ENCODE results near the gene ANKRD40CL. TPM values are rescaled to one million over a fixed set of nuclear protein-coding genes. Genes with fewer than 3 reads are reported as not detected.

The ANKRD40CL gene
- total RNA-seq, 1 donor from 2014 or later, result 0.42 TPM

GRCh38 chr17:50787106-50787505 lies 19.8 kb upstream of the ANKRD40CL start:
- H3K36me3 Mint-ChIP-seq (ENCODE audit: low read depth), result no peaks in the 10 kb centered on the region
- TF ChIP-seq CTCF (IDR thresholded peaks at IDR 0.05), result no peak
- intact Hi-C loops (cut with micrococcal nuclease), result no loop called here
- ATAC-seq (ENCODE audit: low read depth), result no peak
- no peaks in the 10 kb centered on the region for H3K9me3 Mint-ChIP-seq
- DNase-seq, result no peak
- H3K4me1 Mint-ChIP-seq, result peaks cover 4% of the 10 kb centered on the region
- POLR2A ChIA-PET, result no interaction called here
- H3K27ac Mint-ChIP-seq, result no peak overlapping the region
- H3K4me3 Mint-ChIP-seq, result no peak overlapping the region
- peaks cover 6% of the 10 kb centered on the region for H3K27me3 Mint-ChIP-seq
- CTCF ChIA-PET, result no interaction called here

GRCh38 chr17:50785946-50786570 lies 18.7 kb upstream of the ANKRD40CL start:
- no peak overlapping the region for H3K4me3 Mint-ChIP-seq
- intact Hi-C loops (cut with micrococcal nuclease), result no loop called here
- ATAC-seq (ENCODE audit: low read depth) (no peak), DNase-seq (no peak)
- ChIA-PET POLR2A (interaction anchor here (0.6 kb wide), 1 partner anchor 63 kb away, joined by 3 read pairs; no protein-coding TSS in a partner anchor), CTCF (interaction anchor here (0.7 kb wide), 1 partner anchor 18 kb away, joined by 3 read pairs; the partner anchor contains the start of gene ANKRD40CL)
- no peaks in the 10 kb centered on the region for H3K9me3 Mint-ChIP-seq
- peaks cover 9% of the 10 kb centered on the region for H3K27me3 Mint-ChIP-seq
- TF ChIP-seq CTCF (IDR thresholded peaks at IDR 0.05), result no peak
- no peaks in the 10 kb centered on the region for H3K36me3 Mint-ChIP-seq (ENCODE audit: low read depth)
- H3K27ac Mint-ChIP-seq, result no peak overlapping the region
- H3K4me1 Mint-ChIP-seq, result peaks cover 6% of the 10 kb centered on the region

GRCh38 chr17:50785126-50785525 lies 17.8 kb upstream of the ANKRD40CL start:
- Mint-ChIP-seq H3K27ac (no peak overlapping the region), H3K36me3 (ENCODE audit: low read depth) (no peaks in the 10 kb centered on the region), H3K4me1 (peaks cover 6% of the 10 kb centered on the region), H3K9me3 (no peaks in the 10 kb centered on the region), H3K27me3 (peaks cover 9% of the 10 kb centered on the region), H3K4me3 (no peak overlapping the region)
- TF ChIP-seq CTCF (IDR thresholded peaks at IDR 0.05), result no peak
- no peak for ATAC-seq (ENCODE audit: low read depth)
- POLR2A ChIA-PET, result no interaction called here
- CTCF ChIA-PET, result no interaction called here
- no peak for DNase-seq
- intact Hi-C loops (cut with micrococcal nuclease), result no loop called here

- Mint-ChIP-seq H3K9me3 (no peaks in the 10 kb centered on the region), H3K4me3 (no peak overlapping the region), H3K36me3 (ENCODE audit: low read depth) (no peaks in the 10 kb centered on the region), H3K4me1 (peaks cover 6% of the 10 kb centered on the region), H3K27me3 (peaks cover 9% of the 10 kb centered on the region), H3K27ac (no peak overlapping the region)
- no peak for TF ChIP-seq CTCF (IDR thresholded peaks at IDR 0.05)
- ChIA-PET POLR2A (no interaction called here), CTCF (interaction anchor here (1.2 to 1.7 kb wide), 5 partner anchors 21 to 245 kb away, joined by 3 to 5 read pairs (median 3); no protein-coding TSS in a partner anchor)
- DNase-seq (no peak), ATAC-seq (ENCODE audit: low read depth) (no peak)
- intact Hi-C loops (cut with micrococcal nuclease), result loop anchor here (1.0 to 2.0 kb wide), 3 partner anchors 69 to 272 kb away; no protein-coding TSS in a partner anchor
These were observed 16.6 kb upstream of the ANKRD40CL start for GRCh38 chr17:50783905-50784304.

- Mint-ChIP-seq H3K27me3 (peaks cover 9% of the 10 kb centered on the region), H3K4me3 (no peak overlapping the region), H3K36me3 (ENCODE audit: low read depth) (no peaks in the 10 kb centered on the region), H3K27ac (no peak overlapping the region), H3K4me1 (peaks cover 6% of the 10 kb centered on the region), H3K9me3 (no peaks in the 10 kb centered on the region)
- TF ChIP-seq CTCF (IDR thresholded peaks at IDR 0.05), result peak; percentile 88
- intact Hi-C loops (cut with micrococcal nuclease), result loop anchor here (1.0 to 2.0 kb wide), 3 partner anchors 70 to 273 kb away; no protein-coding TSS in a partner anchor
- DNase-seq, result peak; percentile 76
- POLR2A ChIA-PET, result no interaction called here
- peak; percentile 99 for ATAC-seq (ENCODE audit: low read depth)
- CTCF ChIA-PET, result interaction anchor here (0.6 to 1.7 kb wide), 13 partner anchors 9 to 245 kb away, joined by 3 to 5 read pairs (median 4); no protein-coding TSS in a partner anchor
These were observed 15.9 kb upstream of the ANKRD40CL start for GRCh38 chr17:50783193-50783660.

Measured in activated B cell treated with CpG ODN at 0.5 μM for 24 hours (primary cell).